Epithelial cell of proximal tubule (primary cell): ENCODE measurements around the gene PPP1R14B. TPM values are rescaled to one million over a fixed set of nuclear protein-coding genes. Genes with fewer than 3 reads are reported as not detected.

Experiments
- DNase-seq: peaks from one replicate; pipeline ENCODE4 v3.0.0-alpha.2; 2011; ENCODE audit warnings: low read depth
- H3K4me3 ChIP-seq: 2 replicates; pipeline ENCODE4 v1.5.1; 2011; ENCODE audit warnings: low read depth, mild to moderate bottlenecking, low read length
- CTCF ChIP-seq: conservative IDR thresholded peaks from 2 replicates; pipeline ENCODE4 v1.5.1; 2012; ENCODE audit warnings: low read depth, mild to moderate bottlenecking, low read length
- total RNA-seq: library from RNA; depleted of rRNA; stranded (reverse); fragments of >200 nt; gene quantifications from 2 replicates; pipeline ENCODE4 v1.2.3, GENCODE V29; 2015

Gene PPP1R14B
- total RNA-seq, 1 donor from 2014 or later: 674 TPM

- no peak for DNase-seq
- no peak for TF ChIP-seq CTCF
- no peak within 1 kb of the TSS for H3K4me3 ChIP-seq
These were observed 40.1 kb downstream of the PPP1R14B start, which contains the start of gene FERMT3 for GRCh38 chr11:64206457-64207255. Gene FERMT3 (plus strand): TSS chr11:64206721. CDS start chr11:64207365, 644 bp downstream.

- DNase-seq: no peak
- H3K4me3 ChIP-seq: no peak overlapping the region
- TF ChIP-seq CTCF: peak; percentile 82
These were observed 42.2 kb downstream of the PPP1R14B start for GRCh38 chr11:64204464-64204989.

- TF ChIP-seq CTCF: no peak
- no peak for DNase-seq
- H3K4me3 ChIP-seq: no peak overlapping the region
These were observed 42.7 kb downstream of the PPP1R14B start for GRCh38 chr11:64204080-64204440.

- H3K4me3 ChIP-seq: no peak overlapping the region
- no peak for TF ChIP-seq CTCF
- no peak for DNase-seq
These were observed 43.2 kb downstream of the PPP1R14B start for GRCh38 chr11:64203421-64204079.

- no peak for TF ChIP-seq CTCF
- H3K4me3 ChIP-seq: no peak overlapping the region
- no peak for DNase-seq
These were observed 43.8 kb downstream of the PPP1R14B start for GRCh38 chr11:64202992-64203391.

- no peak overlapping the region for H3K4me3 ChIP-seq
- no peak for DNase-seq
- TF ChIP-seq CTCF: no peak
These were observed 45.2 kb downstream of the PPP1R14B start for GRCh38 chr11:64201543-64201942.
